Umbilical cord (tissue), 2 donors: ENCODE results near the gene C6orf62. TPM values are rescaled to one million over a fixed set of nuclear protein-coding genes. Genes with fewer than 3 reads are reported as not detected.
"Not testable (repeated sequence)": the region's sequence is repeated elsewhere in the genome, so short reads cannot be mapped to it uniquely, and the experiment has no call there.

Experiments
- DNase-seq: peaks from one replicate; pipeline ENCODE4 v3.0.0-alpha.2; 2015; ENCODE audit warnings: low spot score
- total RNA-seq: library from RNA; depleted of rRNA; stranded (reverse); fragments of >200 nt; gene quantifications from one replicate; pipeline ENCODE4 v1.2.3, GENCODE V29; 2014; ENCODE audit warnings: low replicate concordance; ENCODE audit not compliant: insufficient read depth

C6orf62 gene
- total RNA-seq, 1 donor from 2014 or later: 52.5 TPM

GRCh38 chr6:24702720-24703282, 16.2 kb downstream of the C6orf62 start:
- DNase-seq: no peak

- no peak for DNase-seq
These were observed 19.2 kb downstream of the C6orf62 start for GRCh38 chr6:24699521-24700359.

GRCh38 chr6:24696097-24696496, 22.9 kb downstream of the C6orf62 start:
- no peak for DNase-seq

GRCh38 chr6:24695635-24696034, 23.3 kb downstream of the C6orf62 start:
- peak; percentile 29 for DNase-seq

GRCh38 chr6:24694198-24694597, 24.8 kb downstream of the C6orf62 start:
- no peak for DNase-seq

- no peak for DNase-seq
These were observed 25.9 kb downstream of the C6orf62 start for GRCh38 chr6:24692848-24693592.

- DNase-seq: no peak
These were observed 26.5 kb downstream of the C6orf62 start for GRCh38 chr6:24692415-24692814.

- DNase-seq: no peak
These were observed 27.0 kb downstream of the C6orf62 start for GRCh38 chr6:24692003-24692402.

GRCh38 chr6:24691550-24691949, 27.4 kb downstream of the C6orf62 start:
- DNase-seq: no peak

GRCh38 chr6:24690593-24690992, 28.4 kb downstream of the C6orf62 start:
- no peak for DNase-seq

- DNase-seq: no peak
These were observed 29.0 kb downstream of the C6orf62 start for GRCh38 chr6:24689964-24690363.

GRCh38 chr6:24686946-24687345, 32.0 kb downstream of the C6orf62 start:
- DNase-seq: no peak

GRCh38 chr6:24686408-24686807, 32.5 kb downstream of the C6orf62 start:
- no peak for DNase-seq

GRCh38 chr6:24683297-24684296, 35.4 kb downstream of the C6orf62 start:
- no peak for DNase-seq

GRCh38 chr6:24680582-24680981, 38.4 kb downstream of the C6orf62 start:
- DNase-seq: no peak

- not testable (repeated sequence) for DNase-seq
These were observed 40.1 kb downstream of the C6orf62 start for GRCh38 chr6:24678792-24679352.

GRCh38 chr6:24673625-24674024, 45.3 kb downstream of the C6orf62 start:
- DNase-seq: no peak

GRCh38 chr6:24672620-24673182, 46.3 kb downstream of the C6orf62 start:
- no peak for DNase-seq

GRCh38 chr6:24671077-24671476, 47.9 kb downstream of the C6orf62 start:
- not testable (repeated sequence) for DNase-seq

- DNase-seq: not testable (repeated sequence)
These were observed 48.5 kb downstream of the C6orf62 start for GRCh38 chr6:24670492-24670891.

GRCh38 chr6:24668997-24669361, 50.0 kb downstream of the C6orf62 start:
- no peak for DNase-seq
